Activated T-cell treated with anti-CD3 and anti-CD28 coated beads for 48 hours (primary cell): ENCODE data around the gene EFNA5.

ENCODE experiments used
- DNase-seq: peaks from one replicate; pipeline ENCODE4 v3.0.0-alpha.2; 2020; ENCODE audit warnings: low read depth

The EFNA5 gene

GRCh38 chr5:107484281-107484680 is 186.5 kb downstream of the EFNA5 start:
- DNase-seq: no peak

GRCh38 chr5:107483231-107484024 is 187.3 kb downstream of the EFNA5 start:
- no peak for DNase-seq

DNA sequence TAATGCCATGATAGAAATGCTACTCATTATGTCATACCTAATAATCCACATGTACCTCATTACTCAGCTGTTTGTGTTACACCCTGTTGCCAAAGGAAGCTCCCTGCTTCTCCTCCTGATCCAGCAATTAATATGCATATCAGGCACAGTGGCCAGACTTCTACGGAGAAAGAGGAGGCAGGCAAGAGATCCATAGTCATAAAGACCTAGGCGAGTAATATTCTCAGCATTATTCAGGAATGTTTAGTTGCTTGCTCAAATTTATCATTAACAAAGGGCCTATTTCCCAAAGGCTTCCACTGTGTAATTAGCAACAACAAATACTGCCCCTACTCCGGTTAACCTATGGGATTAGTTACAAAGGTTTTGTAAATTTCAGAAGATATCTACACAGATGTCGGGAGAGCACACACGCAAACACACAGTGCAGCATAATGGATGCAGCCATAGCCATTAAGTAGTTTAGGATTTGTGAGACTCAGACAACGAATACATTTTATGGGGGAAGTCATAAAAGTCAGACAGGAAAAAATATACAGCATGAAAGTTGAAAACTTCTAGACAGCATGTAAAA is 192.6 kb downstream of the EFNA5 start:
- DNase-seq: no peak

DNA sequence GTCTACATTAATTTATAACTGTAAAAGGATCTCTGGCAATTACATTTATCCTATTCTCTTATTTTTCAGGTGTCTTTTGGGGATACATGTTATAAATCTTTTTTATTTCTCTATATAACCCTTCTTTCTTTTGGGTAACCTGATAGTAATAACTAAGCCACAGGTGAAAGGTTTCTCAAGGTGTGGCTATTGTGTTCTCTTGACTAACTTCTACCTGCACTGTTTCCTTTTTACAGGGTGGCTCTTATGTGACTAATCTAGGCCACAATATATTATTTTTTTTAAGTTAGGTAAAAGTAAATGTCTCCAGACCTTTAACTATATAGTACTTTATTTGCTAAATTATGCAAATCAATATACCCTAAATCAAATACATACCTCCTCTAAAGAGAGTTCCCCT is 193.2 kb downstream of the EFNA5 start:
- no peak for DNase-seq

GRCh38 chr5:107476783-107477182 is 194.0 kb downstream of the EFNA5 start:
- peak; percentile 1 for DNase-seq

- no peak for DNase-seq
These were observed 195.8 kb downstream of the EFNA5 start for GRCh38 chr5:107474716-107475489.

DNA sequence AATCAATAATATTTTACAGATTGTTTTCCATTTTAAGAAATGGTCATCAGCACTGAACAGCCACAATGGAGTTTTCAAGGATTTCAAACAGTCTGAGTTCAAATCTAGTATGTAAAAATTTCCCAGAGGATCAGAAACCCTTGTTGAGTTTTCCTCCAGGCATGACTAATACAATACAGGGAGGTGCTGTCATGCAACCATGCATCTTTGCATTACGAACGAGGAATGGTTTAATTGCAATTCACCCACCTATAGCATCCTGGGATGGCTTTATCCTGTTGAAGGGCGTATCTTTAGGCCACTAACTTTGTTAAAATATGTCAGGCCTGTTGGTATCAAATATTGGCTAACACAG is 196.4 kb downstream of the EFNA5 start:
- no peak for DNase-seq

DNA sequence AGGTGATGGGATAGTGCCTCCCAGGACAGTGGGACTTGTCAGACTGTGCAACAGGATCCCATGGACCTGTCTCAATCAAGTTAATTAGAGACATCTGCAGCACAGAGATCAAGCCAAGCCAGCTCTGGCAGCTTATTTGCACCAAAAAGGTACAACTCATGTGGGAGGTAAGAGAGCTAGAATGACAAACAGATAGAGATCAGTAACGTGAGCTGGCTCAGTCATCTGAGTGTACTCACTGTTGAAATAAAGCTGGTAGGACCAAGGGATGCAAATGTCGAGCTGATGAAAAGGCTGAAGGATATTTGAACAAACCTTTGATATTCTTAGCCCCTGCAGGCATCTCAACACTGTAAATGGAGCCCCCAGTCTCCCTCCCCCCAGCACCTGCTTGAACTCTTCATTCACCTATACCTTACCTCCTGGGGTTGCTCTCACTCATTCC is 198.1 kb downstream of the EFNA5 start:
- no peak for DNase-seq

GRCh38 chr5:107470295-107470582 is 200.5 kb downstream of the EFNA5 start:
- no peak for DNase-seq

DNA sequence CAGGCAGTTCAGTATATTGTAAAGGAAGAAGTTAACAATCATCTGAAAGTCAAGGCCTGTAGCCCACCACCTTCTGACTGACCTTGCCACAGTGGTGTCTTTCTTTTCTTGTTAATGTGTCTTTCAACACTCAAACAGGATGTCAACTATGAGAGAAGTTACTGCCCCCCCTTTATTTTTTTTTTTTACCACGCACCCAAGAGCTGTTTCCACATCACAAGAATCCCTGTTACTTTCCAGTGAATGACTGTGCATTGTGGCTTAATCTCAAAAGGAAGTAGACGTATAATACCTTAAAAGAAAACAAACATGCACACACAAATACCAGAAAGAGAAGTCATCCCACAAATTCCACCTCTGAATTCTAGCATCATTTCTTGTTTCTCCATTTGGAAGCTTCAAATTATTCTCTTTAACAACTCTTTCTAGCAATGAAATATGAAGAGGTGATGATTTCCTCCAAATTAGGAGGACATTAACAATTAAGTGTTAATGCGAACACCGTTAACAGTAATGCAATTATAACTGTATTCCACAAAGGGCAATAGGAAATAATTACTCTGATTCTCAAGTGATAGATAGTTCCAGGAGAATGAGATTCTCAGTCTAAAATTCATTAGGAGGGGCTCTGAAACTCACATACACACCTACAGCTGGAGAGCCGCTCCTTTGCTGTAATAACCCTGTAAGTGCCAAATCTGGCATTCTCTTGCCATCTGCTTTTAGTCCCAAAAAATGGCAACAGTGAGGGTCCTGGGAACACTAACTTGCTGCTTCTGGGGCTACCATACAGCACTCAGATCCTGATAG is 201.0 kb downstream of the EFNA5 start:
- DNase-seq: no peak

- no peak for DNase-seq
These were observed 201.7 kb downstream of the EFNA5 start for GRCh38 chr5:107469064-107469463.

- DNase-seq: no peak
These were observed 202.5 kb downstream of the EFNA5 start for GRCh38 chr5:107468276-107468675.

- no peak for DNase-seq
These were observed 203.4 kb downstream of the EFNA5 start for GRCh38 chr5:107467137-107467932.

GRCh38 chr5:107466233-107466769 is 204.4 kb downstream of the EFNA5 start:
- DNase-seq: no peak

DNA sequence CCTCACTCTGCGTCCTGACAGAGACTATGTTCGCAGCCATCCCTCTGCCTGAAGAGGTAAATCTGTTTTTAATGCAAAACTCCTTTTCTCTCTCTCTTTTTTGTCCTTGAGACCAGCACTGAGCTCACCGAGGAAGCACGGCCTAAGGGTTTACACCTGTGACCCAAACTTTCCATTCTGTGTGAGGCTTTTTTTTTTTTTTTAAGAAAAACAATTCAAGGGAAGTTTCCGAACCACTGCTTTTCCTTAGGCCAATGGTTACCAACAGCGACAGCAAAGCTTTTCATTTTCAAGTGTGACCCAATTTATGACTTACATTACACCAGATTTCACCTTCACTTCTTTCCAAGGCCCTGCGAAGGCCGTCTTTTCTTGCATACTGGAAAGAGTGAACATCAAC is 205.9 kb downstream of the EFNA5 start:
- DNase-seq: no peak

DNA sequence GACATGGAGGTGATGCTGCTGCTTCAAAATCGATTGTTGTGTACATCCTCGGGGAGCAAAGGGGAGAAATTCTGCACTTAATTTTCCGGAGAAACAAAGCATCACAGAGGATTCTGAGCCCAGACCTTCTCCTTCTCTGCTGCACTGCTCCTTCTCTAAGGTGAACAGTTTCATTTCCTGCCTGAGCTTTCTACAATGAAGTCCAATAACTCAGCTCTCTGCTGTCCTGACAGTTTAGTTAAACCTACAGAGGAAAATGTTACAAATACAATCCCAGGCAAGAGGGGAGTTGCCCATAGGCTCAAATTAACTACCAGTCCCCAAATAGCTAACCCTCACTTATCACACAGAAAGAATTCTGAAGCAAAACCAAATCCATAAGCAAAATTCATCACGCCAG is 206.3 kb downstream of the EFNA5 start:
- no peak for DNase-seq

GRCh38 chr5:107463731-107464130 is 207.0 kb downstream of the EFNA5 start:
- DNase-seq: no peak

DNA sequence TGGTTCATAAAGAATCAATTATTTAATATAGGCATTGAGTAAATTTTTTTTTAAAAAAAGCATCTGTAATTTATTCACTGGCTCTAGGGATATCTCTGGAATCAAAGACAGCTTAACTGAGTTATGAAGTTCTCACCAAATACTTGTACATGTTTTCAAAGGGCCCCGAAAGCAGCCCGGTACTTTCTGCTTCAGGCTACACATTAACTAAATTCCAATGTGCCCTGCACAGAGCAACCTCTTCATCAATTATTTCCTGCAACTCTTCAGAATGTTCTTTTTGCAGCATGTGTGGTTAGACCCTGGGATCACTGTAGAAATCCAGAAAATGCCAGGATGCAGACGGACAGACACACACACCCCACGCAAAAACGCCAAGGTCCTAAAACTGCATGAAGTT is 209.0 kb downstream of the EFNA5 start:
- DNase-seq: no peak

DNA sequence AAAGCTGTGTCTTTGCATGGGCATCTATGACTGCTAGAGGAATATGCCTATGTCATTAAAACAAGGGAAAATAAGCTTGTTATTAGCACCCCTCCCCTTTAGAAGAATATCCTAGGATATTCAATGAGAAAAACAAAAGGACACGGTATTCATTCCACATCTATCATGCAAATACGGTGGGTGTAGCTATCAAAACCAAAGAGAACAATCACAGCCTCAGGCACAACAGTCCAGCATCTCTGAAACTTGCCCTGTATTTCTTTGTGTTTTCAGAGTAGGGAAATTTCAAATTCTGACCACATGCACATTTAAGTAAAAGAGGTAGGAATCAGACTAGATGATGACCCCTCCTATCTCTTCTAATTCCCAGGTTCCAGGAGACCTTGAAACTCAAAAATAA is 209.9 kb downstream of the EFNA5 start:
- DNase-seq: no peak

DNA sequence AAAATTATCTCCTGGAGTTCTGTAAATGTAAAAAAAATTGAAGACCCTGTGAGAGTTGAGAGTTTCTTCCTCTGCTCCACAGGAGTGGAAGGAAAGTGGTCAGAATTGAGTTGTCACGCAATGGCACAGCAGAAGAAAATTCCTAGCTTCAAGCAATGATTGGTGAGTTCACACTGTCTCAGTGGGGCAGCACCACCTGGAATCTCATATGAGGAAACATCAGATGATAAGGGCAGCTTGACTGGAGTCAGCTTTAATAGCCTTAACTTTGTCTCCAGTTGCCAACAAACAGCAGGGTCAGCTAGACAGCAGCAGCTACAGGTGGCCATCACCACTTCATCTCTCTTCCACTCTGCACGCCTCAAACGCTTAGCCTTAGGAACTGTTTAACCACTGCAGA is 211.1 kb downstream of the EFNA5 start:
- no peak for DNase-seq

DNA sequence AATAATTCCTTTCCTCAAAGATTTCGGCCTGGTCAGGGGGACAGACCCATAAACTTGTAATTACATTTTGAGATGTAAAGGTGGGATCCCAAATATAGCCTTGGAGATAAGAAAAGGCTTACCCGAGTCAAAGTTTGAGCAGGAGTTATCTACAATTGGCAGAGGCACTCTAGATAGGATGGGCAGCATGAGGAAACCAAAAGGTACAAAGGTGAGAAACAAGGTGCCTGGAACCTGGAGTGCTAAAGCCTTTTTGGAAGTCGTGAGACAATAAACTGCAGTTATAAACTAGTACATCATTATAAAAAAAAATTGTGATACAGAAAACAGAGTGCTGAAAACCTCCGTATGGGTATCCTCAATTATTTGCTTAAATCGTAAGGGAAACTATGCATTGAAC is 212.4 kb downstream of the EFNA5 start:
- DNase-seq: no peak
